Ishikawa (cell line): Measurements from ENCODE around the gene PXDN.

Experiments
- CEBPB ChIP-seq: IDR thresholded peaks from 2 replicates; pipeline ENCODE4 v1.6.1; 2012
- CREB1 ChIP-seq: IDR thresholded peaks from 2 replicates; pipeline ENCODE4 v1.6.1; 2012; ENCODE audit warnings: low read depth
- EGR1 ChIP-seq: IDR thresholded peaks from 2 replicates; pipeline ENCODE4 v1.6.1; 2012
- EP300 ChIP-seq: IDR thresholded peaks from 2 replicates; pipeline ENCODE4 v1.6.1; 2012; ENCODE audit warnings: borderline replicate concordance
- FOXM1 ChIP-seq: IDR thresholded peaks from 2 replicates; pipeline ENCODE4 v1.6.1; 2012; ENCODE audit warnings: low read depth, borderline replicate concordance
- MAX ChIP-seq: IDR thresholded peaks from 2 replicates; pipeline ENCODE4 v1.6.1; 2012
- NFIC ChIP-seq: IDR thresholded peaks from 2 replicates; pipeline ENCODE4 v1.6.1; 2012
- RAD21 ChIP-seq: IDR thresholded peaks from 2 replicates; pipeline ENCODE4 v1.6.1; 2012; ENCODE audit warnings: low read depth
- REST ChIP-seq: IDR thresholded peaks from 2 replicates; pipeline ENCODE4 v1.6.1; 2012; ENCODE audit warnings: low read depth, mild to moderate bottlenecking
- TAF1 ChIP-seq: IDR thresholded peaks from 2 replicates; pipeline ENCODE4 v1.6.1; 2012; ENCODE audit warnings: low read depth, mild to moderate bottlenecking
- TCF12 ChIP-seq: IDR thresholded peaks from 2 replicates; pipeline ENCODE4 v1.6.1; 2012; ENCODE audit warnings: low read depth
- TEAD4 ChIP-seq: IDR thresholded peaks from 2 replicates; pipeline ENCODE4 v1.6.1; 2012
- USF1 ChIP-seq: IDR thresholded peaks from 2 replicates; pipeline ENCODE4 v1.6.1; 2012
- YY1 ChIP-seq: IDR thresholded peaks from 2 replicates; pipeline ENCODE4 v1.6.1; 2012; ENCODE audit warnings: low read depth
- ZBTB7A ChIP-seq: IDR thresholded peaks from 2 replicates; pipeline ENCODE4 v1.6.1; 2012; ENCODE audit warnings: low read depth

The PXDN gene

GRCh38 chr2:1584691-1585485, 159.4 kb downstream of the PXDN start:
- TF ChIP-seq EGR1 (no peak), USF1 (no peak), TEAD4 (no peak), NFIC (no peak), YY1 (no peak), FOXM1 (no peak), ZBTB7A (no peak), TAF1 (no peak), CREB1 (no peak), MAX (no peak), TCF12 (no peak)

GRCh38 chr2:1584051-1584531, 160.2 kb downstream of the PXDN start:
- TF ChIP-seq YY1 (no peak), TAF1 (no peak), MAX (no peak), CEBPB (no peak), ZBTB7A (no peak), TEAD4 (no peak), EGR1 (no peak)

GRCh38 chr2:1582891-1583341, 161.4 kb downstream of the PXDN start:
- TF ChIP-seq RAD21 (no peak), CEBPB (no peak), USF1 (no peak), CREB1 (no peak), REST (no peak), ZBTB7A (no peak), YY1 (no peak), MAX (no peak), TEAD4 (no peak), EP300 (no peak), EGR1 (no peak), FOXM1 (no peak), NFIC (no peak), TCF12 (no peak)

GRCh38 chr2:1581965-1582625, 162.2 kb downstream of the PXDN start:
- no peak for TF ChIP-seq TCF12
- TF ChIP-seq TAF1: no peak
- TF ChIP-seq EGR1: no peak
- TF ChIP-seq CEBPB: no peak
- TF ChIP-seq MAX: no peak
- no peak for TF ChIP-seq TEAD4
- TF ChIP-seq ZBTB7A: no peak
- no peak for TF ChIP-seq EP300
